ENCODE measurements around the gene ATXN7L1.

- no peak for TF ChIP-seq CTCF (IDR thresholded peaks at IDR 0.05)
- no peak for TF ChIP-seq EZH2 (IDR thresholded peaks at IDR 0.05; ENCODE audit: borderline replicate concordance, insufficient read depth, low read depth, low read length, poor library complexity, severe bottlenecking)
These were observed 231.5 kb downstream of the ATXN7L1 start for GRCh38 chr7:105644937-105645336.
